NCI-H2081 treated with DMSO at 0.1 percent for 48 hours (cell line): ENCODE results near the gene GAS5.
"Not testable (repeated sequence)": the region's sequence is repeated elsewhere in the genome, so short reads cannot be mapped to it uniquely, and the experiment has no call there.

Source experiments
- DNase-seq: peaks from one replicate; lab custom pipeline; 2025; lab: John Stamatoyannopoulos, UW

Gene GAS5

GRCh38 chr1:173867753-173868265, at the start of gene GAS5:
Gene GAS5 (minus strand): TSS chr1:173867989.
- DNase-seq = peak; percentile 97

DNA sequence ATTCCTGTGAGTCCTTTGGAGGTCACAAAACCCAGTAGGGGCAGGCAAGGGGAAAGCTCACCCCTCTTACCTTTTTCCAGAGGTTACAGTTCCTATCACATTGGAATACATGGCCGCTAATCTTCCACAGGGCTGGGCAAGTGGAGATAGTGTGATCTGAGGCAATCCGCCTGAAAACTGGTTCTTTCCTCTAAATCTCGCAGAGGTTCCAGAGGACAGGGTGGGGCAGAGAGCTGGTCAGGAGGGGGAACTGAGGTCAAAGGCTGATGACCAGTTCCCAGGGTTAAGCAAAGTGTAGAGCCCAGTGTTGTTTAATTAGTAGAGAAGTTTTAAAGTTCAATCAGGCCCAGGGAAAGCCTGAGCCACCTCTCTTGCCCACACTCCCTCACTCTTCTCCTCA, 49.4 kb upstream of the GAS5 start, which contains the start of gene SERPINC1:
SERPINC1 (minus strand) TSS at position 179 of the 400 bp plus-strand sequence; CDS start at position 111, 68 bp downstream.
- DNase-seq = no peak

- DNase-seq = no peak
Measured at GRCh38 chr1:173916667-173917066, 48.9 kb upstream of the GAS5 start.

GRCh38 chr1:173915596-173915995, 47.8 kb upstream of the GAS5 start:
- no peak for DNase-seq

GRCh38 chr1:173914366-173914871, 46.6 kb upstream of the GAS5 start:
- DNase-seq = no peak

- no peak for DNase-seq
Measured at GRCh38 chr1:173913111-173913510, 45.3 kb upstream of the GAS5 start.

GRCh38 chr1:173903827-173904531, 36.2 kb upstream of the GAS5 start:
- no peak for DNase-seq

- no peak for DNase-seq
Measured at GRCh38 chr1:173900992-173901391, 33.2 kb upstream of the GAS5 start.

GRCh38 chr1:173900427-173900826, 32.6 kb upstream of the GAS5 start:
- DNase-seq = no peak

DNA sequence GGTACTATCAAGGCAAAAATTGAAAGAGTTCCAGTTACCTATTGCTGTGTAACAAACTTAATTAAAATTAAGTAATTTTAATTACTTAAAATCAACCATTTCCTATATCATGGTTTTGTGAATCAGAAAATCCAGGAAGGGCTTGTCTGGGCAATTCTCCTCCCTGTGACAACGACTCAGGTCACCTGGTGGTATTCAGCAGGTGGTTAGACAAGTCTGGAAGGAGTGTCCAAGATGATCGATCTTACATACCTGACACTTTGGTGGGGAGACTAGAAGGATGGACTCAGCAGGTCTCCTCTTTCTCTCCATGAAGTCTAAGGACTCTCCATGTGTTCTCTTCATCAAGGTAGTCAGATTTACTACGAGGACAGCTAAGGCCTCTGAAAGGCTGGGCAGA, 26.4 kb upstream of the GAS5 start:
- no peak for DNase-seq

- DNase-seq = no peak
Measured at GRCh38 chr1:173893611-173894010, 25.8 kb upstream of the GAS5 start.

- no peak for DNase-seq
Measured at GRCh38 chr1:173889885-173890284, 22.1 kb upstream of the GAS5 start.

DNA sequence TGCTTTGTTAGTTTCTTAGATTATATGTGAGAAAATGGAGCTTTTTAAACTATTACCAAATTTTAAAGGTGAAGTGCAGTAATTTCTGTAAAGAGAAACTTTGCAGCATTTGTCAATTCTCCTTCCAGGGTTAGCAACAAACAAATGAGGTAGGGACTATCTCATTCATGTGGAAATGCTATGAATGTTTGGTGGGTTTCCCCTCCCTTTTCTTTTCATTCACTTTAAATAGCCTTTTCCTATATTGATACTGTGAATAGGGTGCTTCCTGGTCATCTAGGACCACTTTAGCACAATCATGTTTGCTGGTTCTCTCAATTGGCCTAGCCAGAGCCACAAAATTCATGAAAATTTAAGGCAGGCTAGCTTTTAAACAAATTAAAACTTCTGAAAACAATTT, 21.0 kb upstream of the GAS5 start:
- DNase-seq = no peak

DNA sequence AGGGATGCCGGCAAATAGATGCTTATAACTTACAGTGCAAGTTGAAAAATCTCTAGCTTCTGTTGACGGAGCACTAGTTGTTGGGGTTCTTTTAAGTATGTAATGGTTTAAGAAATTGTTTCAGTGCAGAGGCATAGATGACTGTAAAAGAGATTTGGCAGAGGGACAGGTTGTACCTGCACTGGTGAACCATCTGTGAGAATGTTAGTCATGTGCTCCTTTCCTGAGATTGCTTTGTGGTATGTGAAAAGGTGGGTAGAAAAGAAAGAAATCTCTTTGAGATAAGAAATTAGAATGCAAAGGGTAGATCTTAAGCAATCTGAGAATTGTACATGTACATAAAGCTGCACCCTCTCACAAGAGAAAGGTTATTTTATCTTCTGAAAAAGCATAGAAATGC, 19.8 kb upstream of the GAS5 start:
- DNase-seq = no peak

DNA sequence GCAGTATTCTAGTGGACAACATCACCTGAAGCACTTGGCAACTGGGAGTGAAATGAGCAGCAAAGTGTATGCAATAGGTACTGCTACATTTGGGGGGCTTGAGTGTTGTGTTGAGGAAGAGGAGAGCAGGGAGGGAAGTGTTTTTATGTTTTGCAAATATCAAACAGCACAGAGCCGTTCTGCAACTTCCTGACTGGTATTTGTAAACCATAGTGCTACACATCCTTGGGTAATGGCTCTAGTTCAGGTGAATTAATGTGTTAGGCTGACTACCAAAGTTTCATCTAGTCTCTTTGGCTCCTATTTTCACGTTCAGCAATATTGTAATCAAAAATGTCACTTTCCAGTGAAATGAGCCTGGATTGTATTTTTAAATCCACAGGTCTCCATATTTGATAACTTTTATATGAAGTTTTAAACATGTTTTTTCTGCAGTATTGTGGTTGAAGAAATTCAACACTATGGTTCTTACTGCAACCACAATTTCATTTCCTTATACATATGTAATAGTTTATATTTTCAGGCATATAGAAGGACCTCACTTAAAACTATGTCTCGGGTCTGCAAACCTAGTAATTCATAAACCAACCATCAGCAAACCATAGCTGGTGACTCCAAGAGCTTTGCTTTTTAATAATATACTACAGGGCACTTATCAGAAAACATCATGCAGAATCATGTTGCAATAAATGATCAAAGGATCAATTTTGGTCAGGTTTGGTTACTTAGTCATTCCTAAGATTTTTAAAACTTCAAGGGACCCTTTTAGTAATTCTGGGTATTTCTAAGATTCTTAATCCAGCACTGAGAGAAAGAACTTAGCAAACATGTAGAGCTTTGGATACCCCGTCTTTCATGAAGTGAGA, 19.2 kb upstream of the GAS5 start:
- no peak for DNase-seq

DNA sequence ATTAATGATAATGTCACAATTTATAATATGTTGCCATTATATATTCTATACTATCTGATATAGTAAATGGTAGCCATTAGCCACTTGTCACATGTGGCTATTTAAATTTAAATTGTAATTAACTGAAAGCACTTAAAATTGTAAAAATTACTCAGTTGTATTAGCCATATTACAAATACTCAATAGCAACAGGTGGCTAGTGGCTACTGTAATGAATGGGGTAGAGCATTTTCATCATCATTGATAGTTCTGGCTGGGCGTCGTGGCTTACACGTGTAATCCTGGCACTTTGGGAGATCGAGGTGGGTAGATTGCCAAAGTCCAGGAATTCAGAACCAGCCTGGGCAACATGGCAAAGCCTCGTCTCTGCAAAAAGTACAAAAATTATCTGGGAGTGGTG, 16.9 kb upstream of the GAS5 start:
- no peak for DNase-seq

GRCh38 chr1:173881117-173881516, 13.3 kb upstream of the GAS5 start:
- DNase-seq = not testable (repeated sequence)

GRCh38 chr1:173878251-173878650, 10.5 kb upstream of the GAS5 start:
- DNase-seq = no peak

GRCh38 chr1:173876732-173877131, 8.9 kb upstream of the GAS5 start:
- no peak for DNase-seq

GRCh38 chr1:173871500-173871899, 3.7 kb upstream of the GAS5 start:
- no peak for DNase-seq

- DNase-seq = no peak
Measured at GRCh38 chr1:173871091-173871490, 3.3 kb upstream of the GAS5 start.

GRCh38 chr1:173870252-173871075, 2.7 kb upstream of the GAS5 start:
- peak; percentile 25 for DNase-seq
